Putamen (tissue), 1 donor: ENCODE results near the gene NUP85.
"Not testable (repeated sequence)": the region's sequence is repeated elsewhere in the genome, so short reads cannot be mapped to it uniquely, and the experiment has no call there.

Experiments
- DNase-seq: peaks from one replicate; pipeline ENCODE4 v3.0.0-alpha.2; 2016; ENCODE audit warnings: low spot score

NUP85 gene, protein sequence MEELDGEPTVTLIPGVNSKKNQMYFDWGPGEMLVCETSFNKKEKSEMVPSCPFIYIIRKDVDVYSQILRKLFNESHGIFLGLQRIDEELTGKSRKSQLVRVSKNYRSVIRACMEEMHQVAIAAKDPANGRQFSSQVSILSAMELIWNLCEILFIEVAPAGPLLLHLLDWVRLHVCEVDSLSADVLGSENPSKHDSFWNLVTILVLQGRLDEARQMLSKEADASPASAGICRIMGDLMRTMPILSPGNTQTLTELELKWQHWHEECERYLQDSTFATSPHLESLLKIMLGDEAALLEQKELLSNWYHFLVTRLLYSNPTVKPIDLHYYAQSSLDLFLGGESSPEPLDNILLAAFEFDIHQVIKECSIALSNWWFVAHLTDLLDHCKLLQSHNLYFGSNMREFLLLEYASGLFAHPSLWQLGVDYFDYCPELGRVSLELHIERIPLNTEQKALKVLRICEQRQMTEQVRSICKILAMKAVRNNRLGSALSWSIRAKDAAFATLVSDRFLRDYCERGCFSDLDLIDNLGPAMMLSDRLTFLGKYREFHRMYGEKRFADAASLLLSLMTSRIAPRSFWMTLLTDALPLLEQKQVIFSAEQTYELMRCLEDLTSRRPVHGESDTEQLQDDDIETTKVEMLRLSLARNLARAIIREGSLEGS

DNA sequence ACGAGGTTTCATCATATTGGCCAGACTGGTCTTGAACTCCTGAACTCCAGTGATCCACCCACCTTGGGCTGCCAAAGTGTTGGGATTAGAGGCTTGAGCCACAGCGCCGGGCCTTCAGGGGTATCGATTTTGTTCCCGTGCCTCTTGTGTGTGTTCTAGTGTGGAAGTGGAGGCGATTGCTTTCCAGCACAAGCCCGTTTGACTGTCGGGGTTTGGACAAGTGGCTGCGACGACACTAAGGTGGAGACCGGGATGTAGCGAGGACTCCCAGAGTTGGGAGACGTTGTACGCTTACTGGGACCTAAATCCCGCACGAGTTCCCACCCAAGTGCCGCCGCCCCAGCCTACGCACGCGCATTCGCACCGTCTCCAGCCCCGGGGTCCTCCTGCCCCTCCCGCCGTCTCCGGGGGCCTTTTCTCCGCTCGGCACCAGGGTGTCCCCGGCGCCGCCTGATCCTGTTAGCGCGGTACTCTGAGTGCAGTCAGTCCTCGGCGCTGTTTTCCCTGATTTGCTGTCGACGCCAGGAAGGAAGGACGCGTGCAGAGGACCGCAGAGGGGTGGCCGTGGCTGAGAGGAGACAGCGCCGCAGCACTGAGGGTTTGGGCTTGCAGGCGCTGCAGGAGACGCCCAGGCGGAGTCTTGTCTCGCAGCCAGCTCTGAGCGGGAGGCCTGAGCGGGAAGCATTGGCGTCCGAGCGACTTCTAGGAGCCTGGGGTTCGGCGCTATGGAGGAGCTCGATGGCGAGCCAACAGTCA is at the start of gene NUP85:
TSS of gene NUP85 (plus strand) at position 643 of the 756 bp plus-strand sequence. CDS start at position 726, 83 bp downstream.
- DNase-seq = peak; percentile 90

DNA sequence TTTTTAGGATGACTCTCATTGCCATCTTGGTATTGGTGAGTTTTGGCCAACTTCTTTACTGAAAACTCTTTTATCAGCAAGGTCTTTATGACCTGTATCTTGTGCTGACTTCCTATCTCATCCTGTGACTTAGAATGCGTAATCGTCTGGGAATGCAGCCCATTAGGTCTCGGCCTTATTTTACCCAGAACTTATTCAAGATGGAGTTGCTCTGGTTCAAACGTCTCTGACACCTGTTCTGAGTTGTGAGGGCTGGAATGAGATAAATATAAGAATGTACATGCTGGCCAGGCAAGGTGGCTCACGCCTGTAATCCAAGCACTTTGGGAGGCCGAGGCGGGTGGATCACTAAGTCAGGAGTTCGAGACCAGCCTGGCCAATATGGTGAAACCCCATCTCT is 47.0 kb upstream of the NUP85 start:
- not testable (repeated sequence) for DNase-seq

DNA sequence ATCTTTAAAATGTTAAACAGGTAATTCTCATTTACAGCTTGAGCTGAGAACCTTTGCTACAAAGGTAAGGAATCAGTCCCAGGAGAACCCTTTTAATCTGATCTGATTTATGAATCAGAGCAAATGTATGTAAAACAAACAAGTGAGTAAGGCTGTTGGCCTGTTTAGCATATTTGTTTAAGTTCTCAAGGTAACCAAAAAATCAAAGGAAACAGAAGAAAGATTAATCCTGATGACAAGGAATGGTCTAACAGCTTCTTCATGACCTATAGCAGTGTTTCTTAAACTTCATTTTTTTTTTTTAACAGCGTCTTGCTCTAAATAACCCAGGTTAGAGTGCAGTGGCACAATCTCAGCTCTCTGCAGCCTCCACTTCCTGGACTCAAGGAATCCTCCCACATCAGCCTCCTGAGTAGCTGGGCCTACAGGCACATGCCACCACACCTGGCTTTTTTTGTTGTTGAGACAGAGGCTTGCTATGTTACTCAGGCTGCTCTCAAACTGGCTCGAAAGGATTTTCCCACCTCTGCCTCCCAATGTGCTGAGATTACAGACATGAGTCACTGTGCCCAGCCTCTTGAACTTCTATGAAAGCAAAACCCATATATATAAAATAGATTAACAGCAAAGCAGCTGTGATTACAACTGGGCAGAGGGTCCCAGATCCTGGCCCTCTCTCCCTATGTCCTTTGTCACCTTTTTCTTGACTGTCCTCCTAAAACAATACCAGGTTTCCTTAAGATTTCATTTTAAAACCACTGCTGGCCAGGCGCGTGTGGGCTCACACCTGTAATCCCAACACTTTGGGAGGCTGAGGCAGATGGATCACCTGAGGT is 46.1 kb upstream of the NUP85 start:
- DNase-seq = no peak

DNA sequence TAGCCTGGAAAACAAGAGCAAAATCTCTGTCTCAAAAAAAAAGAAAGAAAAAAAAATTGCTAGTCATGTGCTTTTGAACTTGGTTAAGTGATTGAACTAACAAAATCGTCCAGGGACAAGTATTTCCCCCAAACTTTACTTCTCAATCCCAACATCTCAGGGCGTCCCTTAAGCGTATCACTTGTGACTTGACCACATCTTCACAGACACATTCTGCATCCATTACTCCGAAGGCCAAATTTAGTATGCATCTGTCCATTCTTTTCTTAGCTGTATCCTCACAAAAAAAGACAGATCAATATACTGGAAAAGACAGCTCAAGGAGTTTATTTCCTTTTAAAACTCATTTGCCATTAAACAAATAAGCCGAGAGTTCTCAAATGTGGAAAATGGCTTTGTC is 45.3 kb upstream of the NUP85 start:
- DNase-seq = no peak

DNA sequence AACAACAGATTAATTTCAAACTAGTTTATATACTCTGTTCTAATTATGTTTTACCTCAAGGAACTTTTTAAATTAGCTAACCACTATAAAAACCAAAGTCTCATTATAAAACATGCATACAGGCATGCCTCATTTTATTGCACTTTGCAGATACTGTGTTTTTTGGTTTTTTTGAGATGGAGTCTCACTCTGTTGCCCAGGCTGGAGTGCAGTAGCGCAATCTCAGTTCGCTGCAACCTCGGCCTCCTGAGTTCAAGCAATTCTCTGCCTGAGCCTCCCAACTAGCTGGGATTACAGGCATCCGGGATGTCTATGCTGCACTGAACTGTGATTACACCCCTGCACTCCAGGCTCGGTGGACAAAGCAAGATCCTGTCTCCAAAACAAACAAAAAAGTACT is 42.4 kb upstream of the NUP85 start:
- no peak for DNase-seq

DNA sequence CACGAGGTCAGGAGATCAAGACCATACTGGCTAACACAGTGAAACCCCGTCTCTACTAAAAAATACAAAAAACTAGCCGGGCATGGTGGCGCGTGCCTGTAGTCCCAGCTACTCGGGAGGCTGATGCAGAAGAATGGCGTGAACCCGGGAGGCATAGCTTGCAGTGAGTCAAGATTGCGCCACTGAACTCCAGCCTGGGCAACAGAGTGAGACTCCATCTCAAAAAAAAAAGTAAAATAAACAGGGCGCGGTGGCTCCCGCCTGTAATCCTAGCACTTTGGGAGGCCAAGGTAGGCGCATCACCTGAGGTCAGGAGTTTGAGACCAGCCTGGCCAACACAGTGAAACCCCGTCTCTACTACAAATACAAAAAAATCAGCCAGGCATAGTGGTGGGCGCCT is 40.9 kb upstream of the NUP85 start:
- not testable (repeated sequence) for DNase-seq

DNA sequence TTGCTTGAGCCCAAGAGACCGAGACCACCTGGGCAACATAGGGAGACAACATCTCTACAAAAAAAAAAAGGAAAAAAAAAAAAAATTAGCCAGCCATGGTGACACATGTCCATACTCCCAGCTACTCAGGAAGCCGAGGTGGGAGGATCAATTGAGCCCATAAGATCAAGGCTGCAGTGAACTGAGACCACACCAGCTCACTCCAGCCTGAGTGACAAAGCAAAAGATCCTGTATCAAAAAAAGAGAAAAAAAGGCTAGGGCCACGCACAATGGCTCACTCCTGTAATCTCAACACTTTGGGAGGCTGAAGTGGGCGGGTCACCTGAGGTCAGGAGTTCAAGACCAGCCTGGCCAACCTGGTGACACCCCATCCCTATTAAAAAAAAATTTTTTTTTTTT is 36.5 kb upstream of the NUP85 start:
- no peak for DNase-seq

DNA sequence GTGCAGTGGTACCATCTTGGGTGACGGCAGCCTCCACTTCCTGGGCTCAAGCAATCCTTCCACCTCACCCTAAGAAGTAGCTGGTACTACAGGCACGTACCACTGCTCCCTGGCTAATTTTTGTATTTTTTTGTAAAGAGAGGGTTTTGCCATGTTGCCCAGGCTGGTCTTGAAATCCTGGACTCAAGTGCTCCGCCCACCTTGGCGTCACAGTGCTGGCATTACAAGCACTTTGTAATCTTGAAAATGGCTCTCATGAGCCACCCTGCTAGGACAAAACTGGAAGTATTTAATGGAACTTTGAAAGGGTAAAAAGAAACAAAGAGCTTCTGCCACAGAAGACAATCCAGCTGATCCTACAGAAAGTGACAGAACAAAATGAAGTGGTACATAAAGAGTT is 32.0 kb upstream of the NUP85 start:
- DNase-seq = no peak

DNA sequence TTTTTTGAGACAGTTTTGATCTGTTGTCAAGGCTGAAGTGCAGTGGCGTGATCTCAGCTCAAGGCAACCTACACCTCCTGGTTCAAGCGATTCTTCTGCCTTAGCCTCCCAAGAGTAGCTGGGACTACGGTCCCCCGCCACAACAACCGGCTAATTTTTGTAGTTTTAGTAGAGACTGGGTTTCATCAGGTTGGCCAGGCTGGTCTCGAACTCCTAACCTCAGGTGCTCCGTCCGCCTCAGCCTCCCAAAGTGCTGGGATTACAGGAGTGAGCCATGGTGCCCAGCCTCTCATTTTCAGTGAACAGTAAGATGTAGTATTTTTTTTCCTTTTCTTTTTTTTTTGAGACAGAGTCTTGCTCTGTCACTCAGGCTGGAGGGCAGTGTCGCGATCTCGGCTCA is 30.5 kb upstream of the NUP85 start:
- no peak for DNase-seq

DNA sequence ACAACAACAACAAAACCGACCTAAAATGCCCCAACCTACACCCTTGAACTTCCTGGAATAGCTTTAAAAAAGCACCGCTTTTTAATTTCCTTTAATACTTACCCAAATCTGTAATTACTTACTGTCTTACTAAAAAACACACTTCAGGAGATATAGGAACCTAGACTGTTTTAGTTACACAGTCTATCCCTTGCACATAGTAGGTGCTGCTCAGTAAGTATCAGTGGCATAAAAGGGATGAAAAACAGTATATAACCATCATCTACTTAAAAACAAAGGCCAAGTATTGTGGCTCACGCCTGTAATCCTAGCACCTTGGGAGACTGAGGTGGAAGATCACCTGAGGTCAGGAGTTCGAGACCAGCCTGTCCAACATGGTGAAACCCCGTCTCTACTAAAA is 28.9 kb upstream of the NUP85 start:
- DNase-seq = no peak

DNA sequence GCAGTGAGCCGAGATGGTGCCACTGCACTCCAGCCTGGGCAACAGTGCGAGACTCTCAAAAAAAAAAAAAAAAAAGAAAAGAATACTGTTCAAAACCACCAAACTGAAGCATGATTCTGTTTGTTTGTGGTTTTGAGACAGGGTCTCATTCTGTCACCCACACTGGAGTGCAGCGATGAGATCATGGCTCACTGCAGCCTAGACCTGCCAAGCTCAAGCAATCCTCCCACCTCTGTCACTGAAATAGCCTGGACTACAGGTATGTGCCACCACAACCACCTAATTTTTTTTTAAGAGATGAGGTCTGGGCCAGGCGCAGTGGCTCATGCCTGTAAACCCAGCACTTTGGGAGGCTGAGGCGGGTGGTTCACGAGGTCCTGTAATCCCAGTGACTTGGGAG is 27.0 kb upstream of the NUP85 start:
- DNase-seq = no peak

DNA sequence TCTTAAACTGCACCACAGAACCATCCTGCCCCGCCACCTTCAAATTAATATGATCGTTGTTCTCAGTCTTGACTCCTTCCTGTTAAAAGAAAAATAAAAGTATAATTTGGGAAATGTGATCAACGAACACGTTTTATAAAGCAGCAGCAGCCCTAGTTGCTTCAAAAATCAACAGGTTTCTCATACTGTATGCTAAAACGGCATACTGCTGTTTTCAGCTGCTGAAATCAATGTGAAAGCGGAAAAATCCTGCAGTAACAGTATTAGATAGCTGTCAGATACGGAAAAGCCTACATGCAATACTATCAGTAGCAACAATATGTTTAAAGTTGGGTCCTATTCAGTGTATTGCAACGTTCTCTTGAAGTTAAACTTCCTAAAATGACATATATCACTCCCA is 24.4 kb upstream of the NUP85 start:
- DNase-seq = no peak

DNA sequence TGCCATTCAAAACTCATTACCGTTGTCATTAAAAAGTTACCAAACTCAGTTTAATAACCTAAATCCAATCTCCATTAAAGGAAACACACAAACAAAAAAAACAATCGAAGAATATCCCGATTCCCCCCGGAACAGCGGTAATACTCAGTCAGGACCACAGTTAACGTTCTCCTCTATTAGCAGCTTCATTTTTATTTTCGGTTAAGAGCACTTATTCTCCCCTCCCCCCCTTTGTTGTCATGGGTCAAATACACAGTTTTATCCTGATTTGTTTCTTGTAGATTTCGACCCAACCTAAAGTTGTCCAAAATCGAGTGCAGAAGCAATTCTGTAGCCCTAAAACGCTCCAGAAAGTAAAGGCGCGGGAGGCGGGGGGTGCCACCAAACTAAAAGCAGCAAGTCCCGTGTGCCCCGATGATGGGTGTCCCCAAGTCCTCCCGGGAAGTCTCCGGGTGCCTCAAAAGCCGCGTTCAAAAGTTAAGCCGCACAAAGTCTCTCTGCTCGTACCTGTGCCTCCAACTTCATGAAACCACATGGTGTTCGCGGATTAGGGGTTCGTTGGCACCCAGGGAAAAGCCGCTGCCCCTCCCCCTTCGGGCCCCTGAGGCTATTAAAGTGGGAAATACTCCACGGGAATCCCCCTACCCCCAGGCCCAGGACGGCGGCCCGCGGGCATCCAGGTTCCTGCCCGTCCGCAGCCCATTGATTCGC is 23.7 kb upstream of the NUP85 start:
- no peak for DNase-seq

DNA sequence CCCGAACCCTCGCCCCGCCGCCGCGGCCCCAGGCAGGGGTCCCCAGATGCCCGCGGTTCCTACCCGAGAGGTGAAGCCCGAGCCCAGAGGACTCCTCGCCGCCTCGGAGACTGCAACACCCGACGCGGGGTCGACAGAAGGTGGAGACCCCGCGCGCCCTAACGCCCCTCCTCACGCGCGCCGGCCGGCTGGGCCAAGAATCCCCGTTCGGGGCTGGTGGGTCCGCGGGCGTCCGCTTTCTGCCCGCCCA is 23.2 kb upstream of the NUP85 start:
- no peak for DNase-seq

DNA sequence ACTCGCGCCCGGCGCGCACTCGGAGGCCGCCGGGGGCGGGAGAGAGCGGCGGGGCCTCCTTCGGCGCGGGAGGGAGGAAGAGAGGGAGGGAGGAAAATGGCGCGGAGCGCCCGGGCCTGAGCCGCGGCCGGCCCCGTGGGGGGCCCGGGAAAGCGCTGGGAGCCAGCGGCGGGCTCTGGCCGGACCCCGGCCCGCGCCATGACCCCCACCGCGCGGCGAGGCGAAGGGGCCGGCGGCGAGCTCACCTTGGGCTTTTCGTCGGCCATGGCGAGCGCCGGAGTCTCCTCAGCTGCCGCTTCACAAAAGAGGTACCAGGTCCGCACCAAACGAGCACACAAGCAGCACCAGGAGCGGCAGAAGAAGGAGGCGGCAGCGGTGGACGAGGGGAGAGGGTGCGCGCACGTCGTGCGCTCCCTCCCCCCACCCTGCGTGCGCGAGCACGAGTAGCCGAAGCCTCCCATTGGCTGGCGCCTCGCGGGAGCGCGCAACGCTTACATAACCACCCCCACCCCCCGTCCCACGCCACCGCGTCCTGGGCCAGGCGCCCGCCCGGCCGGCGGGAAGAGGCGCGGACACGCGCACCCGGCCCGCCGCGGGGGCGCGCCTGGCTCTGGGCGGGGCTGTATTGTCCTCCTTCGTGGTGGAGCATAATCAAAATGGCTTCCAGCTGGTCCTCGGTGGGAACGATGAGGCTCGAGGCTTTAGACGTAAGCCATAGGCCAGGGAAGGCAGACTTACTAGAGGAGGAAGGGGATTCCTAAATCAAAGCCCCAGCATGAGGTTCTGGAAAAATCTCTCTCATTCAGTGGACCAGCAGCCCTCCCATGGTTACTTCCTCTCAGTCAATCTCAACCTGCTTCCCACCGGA is 22.7 kb upstream of the NUP85 start, which contains the start of gene SUMO2:
TSS of gene SUMO2 (minus strand) at position 391 of the 868 bp plus-strand sequence. CDS start at position 266, 125 bp downstream.
- DNase-seq = peak; percentile 90

DNA sequence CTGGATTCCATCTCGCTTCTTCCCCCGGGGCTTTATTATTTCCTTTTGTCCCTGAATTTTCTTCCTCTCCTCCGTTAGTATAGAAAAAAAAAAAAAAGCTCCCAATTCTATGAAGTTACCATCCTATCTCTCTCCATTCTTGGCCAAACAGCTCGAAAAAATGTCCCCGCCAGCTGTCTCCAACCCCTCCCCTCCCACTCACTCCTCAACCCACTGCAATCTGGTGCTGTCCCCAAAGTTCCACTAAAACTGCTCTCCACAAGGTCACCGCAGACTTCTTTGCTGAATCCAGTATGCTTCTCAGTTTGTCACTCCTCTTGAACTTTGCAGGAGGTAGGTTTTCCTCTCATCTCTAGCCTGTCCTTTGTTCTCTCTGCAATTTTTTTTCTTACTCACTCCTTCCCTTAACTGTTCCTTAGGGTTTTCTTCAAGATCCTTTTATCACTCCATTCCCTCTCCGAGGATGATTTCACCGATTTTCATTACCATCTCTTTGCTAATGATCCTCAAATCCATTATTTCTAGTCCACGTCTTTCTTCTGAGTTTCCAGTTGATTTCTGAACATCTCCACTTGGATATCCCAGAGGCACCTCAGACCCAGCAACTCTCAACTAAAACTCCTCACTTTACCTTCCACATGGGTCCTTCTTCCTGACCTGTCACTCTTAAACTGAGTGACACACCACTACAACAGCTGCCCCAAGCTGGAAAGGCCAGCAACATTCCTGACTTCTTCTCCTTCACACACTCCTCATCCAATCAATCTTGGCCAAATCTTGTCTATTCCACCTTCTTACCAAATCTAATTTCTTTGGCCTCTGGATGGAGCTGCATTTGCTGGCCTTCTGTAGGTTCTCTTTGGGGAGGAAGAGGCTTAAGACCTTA is 21.2 kb upstream of the NUP85 start:
- DNase-seq = no peak

DNA sequence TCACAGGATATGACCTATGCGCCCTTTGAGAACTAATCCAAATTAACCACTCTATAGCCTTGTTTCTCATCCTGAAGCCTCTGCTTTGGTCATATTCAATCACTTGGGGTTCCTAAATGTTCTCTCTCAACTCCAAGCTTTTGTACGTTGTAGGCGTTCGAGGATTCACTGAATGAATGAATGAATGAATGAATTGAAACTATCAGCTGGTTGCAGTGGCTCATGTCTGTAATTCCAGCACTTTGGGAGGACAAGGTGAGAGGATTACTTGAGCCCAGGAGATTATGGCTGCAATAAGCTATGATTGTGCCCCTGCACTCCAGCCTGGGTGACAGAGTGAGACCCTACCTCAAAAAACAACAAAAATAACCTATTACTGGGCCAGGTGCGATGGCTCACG is 16.9 kb upstream of the NUP85 start:
- no peak for DNase-seq

DNA sequence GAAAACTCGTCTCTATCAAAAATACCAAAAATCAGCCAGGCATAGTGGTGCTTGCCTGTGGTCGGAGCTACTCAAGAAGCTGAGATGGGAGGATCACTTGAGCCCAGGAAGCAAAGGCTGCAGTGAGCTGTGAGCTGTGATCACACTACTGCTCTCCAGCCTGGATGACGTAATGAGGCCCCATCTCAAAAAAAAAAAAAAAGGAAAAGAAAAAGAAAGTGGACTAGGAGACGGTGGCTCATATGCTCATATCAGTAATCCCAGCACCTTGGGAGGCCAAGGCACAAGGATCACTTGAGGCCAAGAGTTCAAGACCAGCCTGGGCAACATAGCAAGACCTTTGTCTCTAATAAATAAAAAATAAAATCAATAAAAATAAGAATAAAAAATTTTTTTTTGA is 13.9 kb upstream of the NUP85 start:
- DNase-seq = no peak

DNA sequence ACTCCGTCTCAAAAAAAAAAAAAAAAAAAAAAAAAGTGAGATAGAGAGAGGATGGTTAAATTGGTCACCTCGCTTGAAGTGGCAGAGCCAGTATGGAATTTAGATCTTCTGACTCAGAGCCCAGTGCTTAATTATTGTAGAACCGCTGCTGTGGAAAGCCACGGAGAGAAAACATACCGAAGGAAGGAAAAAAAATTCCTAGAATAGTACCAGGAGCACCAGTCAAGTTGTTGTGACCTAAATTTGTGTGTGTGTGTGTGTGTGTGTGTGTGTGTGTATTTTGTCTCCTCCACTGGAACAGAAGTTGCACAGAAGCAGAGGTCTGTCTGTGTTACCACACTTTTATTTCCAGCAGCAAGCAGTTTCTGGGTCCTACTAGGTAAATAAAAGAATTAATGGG is 10.6 kb upstream of the NUP85 start:
- DNase-seq = no peak
